Measurements from ENCODE around the gene DNAJC1. TPM values are rescaled to one million over a fixed set of nuclear protein-coding genes. Genes with fewer than 3 reads are reported as not detected.
"Not testable (repeated sequence)": the region's sequence is repeated elsewhere in the genome, so short reads cannot be mapped to it uniquely, and the experiment has no call there.

DNAJC1 gene
- total and polyA plus RNA-seq, 2 donors (not counting 3 experiments of a cell fraction or from before 2014, with no cell fraction given) = 11.2 to 19.7 TPM

GRCh38 chr10:21820952-21821351 lies 182.6 kb downstream of the DNAJC1 start:
- H3K4me2 ChIP-seq (ENCODE audit: insufficient read depth, low read length) = no peak overlapping the region
- no peaks in the 10 kb centered on the region for H4K20me1 ChIP-seq (replicated peaks; ENCODE audit: control insufficient read depth, extremely low read depth, insufficient read depth, low read length)
- H3K4me3 ChIP-seq (replicated peaks in 1 of 3; ENCODE audit: insufficient read depth in 1 of 3, low read depth in 1 of 3, low read length in 3 of 3) = no peak overlapping the region
- BruUV-seq (replicated peaks) = no TSS peak
- H3K79me2 ChIP-seq (ENCODE audit: control insufficient read depth, insufficient read depth, low read length) = no peaks in the 10 kb centered on the region
- H3K9ac ChIP-seq (replicated peaks; ENCODE audit: extremely low read depth, insufficient read depth, low read length) = no peak overlapping the region
- H3K4me1 ChIP-seq (ENCODE audit: control insufficient read depth, extremely low read depth, insufficient read depth, low read length) = no peaks in the 10 kb centered on the region
- FAIRE-seq = no peak
- no peak for DNase-seq (ENCODE audit: low read depth, low spot score)
- intact Hi-C loops (cut with micrococcal nuclease) = no loop called here
- no peaks in the 10 kb centered on the region for H3K9me3 ChIP-seq (replicated peaks; ENCODE audit: control insufficient read depth, insufficient read depth, low read length)
- TF ChIP-seq GATA2 (IDR thresholded peaks at IDR 0.05; ENCODE audit: insufficient read depth, insufficient read length, low read depth, low read length) (no peak), EZH2 (IDR thresholded peaks at IDR 0.05; ENCODE audit: borderline replicate concordance, low read depth, low read length, severe bottlenecking) (no peak), JUN (IDR thresholded peaks at IDR 0.05; ENCODE audit: borderline replicate concordance, insufficient read depth, insufficient read length, low read depth) (no peak), FOS (IDR thresholded peaks at IDR 0.05; ENCODE audit: borderline replicate concordance, insufficient read depth, low read length) (no peak), POLR2A (IDR thresholded peaks at IDR 0.05; ENCODE audit: low read depth, low read length) (no peak), MYC (IDR thresholded peaks at IDR 0.05; ENCODE audit: low read depth, low read length) (no peak), MAX (IDR thresholded peaks at IDR 0.05; ENCODE audit: insufficient read depth, insufficient read length) (no peak), POLR2AphosphoS5 (IDR thresholded peaks at IDR 0.05; ENCODE audit: insufficient read depth, low read depth, low read length) (no peak), CTCF (IDR thresholded peaks at IDR 0.05; ENCODE audit: extremely low read depth in 1 of 2, insufficient read depth in 1 of 2, low read depth in 1 of 2, low read length in 2 of 2) (no peak)
- H3K27me3 ChIP-seq (ENCODE audit: control insufficient read depth in 2 of 2, insufficient read depth in 2 of 2, low read length in 2 of 2) = no peaks in the 10 kb centered on the region
- dilution Hi-C loops (cut with MboI; ENCODE audit: extremely low pct_ligation_motif_present, low sequenced_read_pairs) = no loop called here
- H3K36me3 ChIP-seq (ENCODE audit: control insufficient read depth in 2 of 2, extremely low read depth in 1 of 2, insufficient read depth in 2 of 2, low read length in 2 of 2) = no peaks in the 10 kb centered on the region
- H3K27ac ChIP-seq (ENCODE audit: insufficient read depth, low read depth, low read length) = no peak overlapping the region
- POLR2A ChIA-PET = no interaction called here
- CTCF ChIA-PET = no interaction called here
- H2AFZ ChIP-seq (ENCODE audit: low read depth, low read length) = no peak overlapping the region
- no peaks in the 10 kb centered on the region for H3K9me1 ChIP-seq (replicated peaks; ENCODE audit: control insufficient read depth, extremely low read depth, insufficient read depth, low read length)

GRCh38 chr10:21818416-21818815 lies 185.1 kb downstream of the DNAJC1 start:
- FAIRE-seq; H3K27ac ChIP-seq (ENCODE audit: insufficient read depth, low read depth, low read length); BruUV-seq (replicated peaks); H3K9ac ChIP-seq (replicated peaks; ENCODE audit: extremely low read depth, insufficient read depth, low read length); H2AFZ ChIP-seq (ENCODE audit: low read depth, low read length); H3K4me3 ChIP-seq (replicated peaks in 1 of 3; ENCODE audit: insufficient read depth in 1 of 3, low read depth in 1 of 3, low read length in 3 of 3); H3K4me1 ChIP-seq (ENCODE audit: control insufficient read depth, extremely low read depth, insufficient read depth, low read length); H3K36me3 ChIP-seq (ENCODE audit: control insufficient read depth in 2 of 2, extremely low read depth in 1 of 2, insufficient read depth in 2 of 2, low read length in 2 of 2); POLR2A ChIA-PET; DNase-seq (ENCODE audit: low read depth, low spot score); H3K9me1 ChIP-seq (replicated peaks; ENCODE audit: control insufficient read depth, extremely low read depth, insufficient read depth, low read length); H3K9me3 ChIP-seq (replicated peaks; ENCODE audit: control insufficient read depth, insufficient read depth, low read length); dilution Hi-C loops (cut with MboI; ENCODE audit: extremely low pct_ligation_motif_present, low sequenced_read_pairs); H4K20me1 ChIP-seq (replicated peaks; ENCODE audit: control insufficient read depth, extremely low read depth, insufficient read depth, low read length); H3K79me2 ChIP-seq (ENCODE audit: control insufficient read depth, insufficient read depth, low read length); CTCF ChIA-PET; H3K4me2 ChIP-seq (ENCODE audit: insufficient read depth, low read length); intact Hi-C loops (cut with micrococcal nuclease); H3K27me3 ChIP-seq (ENCODE audit: control insufficient read depth in 2 of 2, insufficient read depth in 2 of 2, low read length in 2 of 2): not testable (repeated sequence)

All from endothelial cell of umbilical vein (primary cell).